ENCODE results near the gene RNF103.

DNA sequence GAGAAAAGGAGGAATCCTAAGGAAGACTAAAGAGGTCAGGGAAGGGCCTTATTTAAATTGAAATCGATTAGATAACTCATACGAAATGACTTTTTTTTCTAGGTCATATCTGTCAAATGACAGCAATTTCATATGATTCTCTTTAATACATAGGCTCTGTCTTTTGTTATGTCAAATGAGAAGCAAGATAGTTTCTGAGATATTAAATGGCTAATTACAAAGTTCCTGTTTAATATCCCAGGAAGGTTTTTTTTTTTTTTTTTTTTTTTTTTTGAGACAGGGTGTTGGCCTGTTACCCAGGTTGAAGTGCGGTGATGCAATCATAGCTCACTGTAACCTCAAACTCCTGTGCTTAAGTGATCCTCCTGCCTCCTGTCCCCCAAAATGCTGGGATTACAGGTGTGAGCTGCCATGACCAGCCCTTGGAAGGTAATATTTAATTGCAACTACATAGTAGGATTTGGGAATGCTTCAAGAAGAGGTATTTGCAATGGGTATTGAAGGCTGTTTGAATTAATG is 48.4 kb upstream of the RNF103 start:
- TF ChIP-seq, protein P1, sequence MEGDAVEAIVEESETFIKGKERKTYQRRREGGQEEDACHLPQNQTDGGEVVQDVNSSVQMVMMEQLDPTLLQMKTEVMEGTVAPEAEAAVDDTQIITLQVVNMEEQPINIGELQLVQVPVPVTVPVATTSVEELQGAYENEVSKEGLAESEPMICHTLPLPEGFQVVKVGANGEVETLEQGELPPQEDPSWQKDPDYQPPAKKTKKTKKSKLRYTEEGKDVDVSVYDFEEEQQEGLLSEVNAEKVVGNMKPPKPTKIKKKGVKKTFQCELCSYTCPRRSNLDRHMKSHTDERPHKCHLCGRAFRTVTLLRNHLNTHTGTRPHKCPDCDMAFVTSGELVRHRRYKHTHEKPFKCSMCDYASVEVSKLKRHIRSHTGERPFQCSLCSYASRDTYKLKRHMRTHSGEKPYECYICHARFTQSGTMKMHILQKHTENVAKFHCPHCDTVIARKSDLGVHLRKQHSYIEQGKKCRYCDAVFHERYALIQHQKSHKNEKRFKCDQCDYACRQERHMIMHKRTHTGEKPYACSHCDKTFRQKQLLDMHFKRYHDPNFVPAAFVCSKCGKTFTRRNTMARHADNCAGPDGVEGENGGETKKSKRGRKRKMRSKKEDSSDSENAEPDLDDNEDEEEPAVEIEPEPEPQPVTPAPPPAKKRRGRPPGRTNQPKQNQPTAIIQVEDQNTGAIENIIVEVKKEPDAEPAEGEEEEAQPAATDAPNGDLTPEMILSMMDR (IDR thresholded peaks at IDR 0.05; ENCODE audit: low read depth, low read length, missing input control), result no peak
- no peak for TF ChIP-seq HNF4A (conservative IDR thresholded peaks at IDR 0.05)
- no peak for TF ChIP-seq YY1 (IDR thresholded peaks at IDR 0.05)

Measured in liver (tissue), 3 donors.